Measurements from ENCODE around the gene TMEM201.
"Not testable (repeated sequence)": the region's sequence is repeated elsewhere in the genome, so short reads cannot be mapped to it uniquely, and the experiment has no call there.

The TMEM201 gene

GRCh38 chr1:9621032-9621431, 32.3 kb downstream of the TMEM201 start:
- no peak for DNase-seq (ENCODE audit: low spot score)

- DNase-seq (ENCODE audit: low spot score), result no peak
Measured at GRCh38 chr1:9624081-9624480, 35.4 kb downstream of the TMEM201 start.

- not testable (repeated sequence) for DNase-seq (ENCODE audit: low spot score)
Measured at GRCh38 chr1:9625030-9625429, 36.3 kb downstream of the TMEM201 start.

- peak; percentile 22 for DNase-seq (ENCODE audit: low spot score)
Measured at GRCh38 chr1:9626201-9626608, 37.5 kb downstream of the TMEM201 start.

- peak; percentile 78 for DNase-seq (ENCODE audit: low spot score)
Measured at GRCh38 chr1:9628541-9629444, 40.1 kb downstream of the TMEM201 start.

GRCh38 chr1:9629445-9630201, 40.9 kb downstream of the TMEM201 start:
- DNase-seq (ENCODE audit: low spot score), result peak; percentile 71

GRCh38 chr1:9630331-9631111, 41.8 kb downstream of the TMEM201 start:
- DNase-seq (ENCODE audit: low spot score), result peak; percentile 10

- DNase-seq (ENCODE audit: low spot score), result no peak
Measured at GRCh38 chr1:9631613-9632012, 42.9 kb downstream of the TMEM201 start.

- DNase-seq (ENCODE audit: low spot score), result no peak
Measured at GRCh38 chr1:9633493-9633892, 44.8 kb downstream of the TMEM201 start.

- DNase-seq (ENCODE audit: low spot score), result no peak
Measured at GRCh38 chr1:9634582-9634981, 45.9 kb downstream of the TMEM201 start.

GRCh38 chr1:9639227-9639626, 50.5 kb downstream of the TMEM201 start:
- DNase-seq (ENCODE audit: low spot score), result no peak

- DNase-seq (ENCODE audit: low spot score), result no peak
Measured at GRCh38 chr1:9643351-9644256, 54.9 kb downstream of the TMEM201 start.

GRCh38 chr1:9646037-9646436, 57.3 kb downstream of the TMEM201 start:
- no peak for DNase-seq (ENCODE audit: low spot score)

GRCh38 chr1:9648171-9648570, 59.5 kb downstream of the TMEM201 start:
- DNase-seq (ENCODE audit: low spot score), result no peak

- no peak for DNase-seq (ENCODE audit: low spot score)
Measured at GRCh38 chr1:9649769-9650168, 61.1 kb downstream of the TMEM201 start.

GRCh38 chr1:9651220-9651564, 62.5 kb downstream of the TMEM201 start:
- no peak for DNase-seq (ENCODE audit: low spot score)

- peak; percentile 35 for DNase-seq (ENCODE audit: low spot score)
Measured at GRCh38 chr1:9651565-9652378, 63.1 kb downstream of the TMEM201 start, which contains the start of gene PIK3CD. PIK3CD (plus strand) TSS chr1:9651731; CDS start chr1:9710456, 58,725 bp downstream.

GRCh38 chr1:9652379-9653209, 63.9 kb downstream of the TMEM201 start:
- peak; percentile 71 for DNase-seq (ENCODE audit: low spot score)

GRCh38 chr1:9653210-9653490, 64.4 kb downstream of the TMEM201 start:
- DNase-seq (ENCODE audit: low spot score), result no peak
